Calu3 (cell line): Measurements from ENCODE around the gene RFLNA. TPM values are rescaled to one million over a fixed set of nuclear protein-coding genes. Genes with fewer than 3 reads are reported as not detected.

ENCODE experiments used
- BruUV-seq: library from RNA; stranded (reverse); fragments of 400-500 nt; replicated peaks from 2 replicates; lab custom pipeline; 2021; lab: Mats Ljungman, UMichigan
- CTCF ChIA-PET: fragments of 300-600 bp; sonication (Branson Sonifier 250); formaldehyde crosslinking; loops from one replicate; lab custom pipeline; 2022; ENCODE audit warnings: antibody characterized with exemption; lab: Charles Lee
- DNase-seq: peaks from one replicate; pipeline ENCODE4 v3.0.0; 2022
- H3K27ac Mint-ChIP-seq: one replicate; pipeline ENCODE4 v1.8.0; 2022; ENCODE audit warnings: mixed read lengths; ENCODE audit not compliant: unreplicated experiment
- H3K27me3 Mint-ChIP-seq: one replicate; pipeline ENCODE4 v1.8.0; 2022; ENCODE audit warnings: mixed read lengths; ENCODE audit not compliant: unreplicated experiment
- H3K36me3 Mint-ChIP-seq: one replicate; pipeline ENCODE4 v1.8.0; 2022; ENCODE audit warnings: mild to moderate bottlenecking, moderate library complexity, mixed read lengths; ENCODE audit not compliant: insufficient read depth, unreplicated experiment
- H3K4me1 Mint-ChIP-seq: one replicate; pipeline ENCODE4 v1.8.0; 2022; ENCODE audit warnings: mild to moderate bottlenecking, low read depth, mixed read lengths; ENCODE audit not compliant: unreplicated experiment
- H3K4me3 Mint-ChIP-seq: one replicate; pipeline ENCODE4 v1.8.0; 2022; ENCODE audit warnings: mild to moderate bottlenecking, low read depth, moderate library complexity, mixed read lengths; ENCODE audit not compliant: unreplicated experiment
- H3K9me3 Mint-ChIP-seq: one replicate; pipeline ENCODE4 v1.8.0; 2022; ENCODE audit warnings: low read depth, mixed read lengths; ENCODE audit not compliant: unreplicated experiment
- intact Hi-C: fragments of 100-400 bp; cut with micrococcal nuclease; formaldehyde crosslinking; loops from one replicate; pipeline ENCODE4 v1.10.0; 2022; ENCODE audit not compliant: unreplicated experiment
- total RNA-seq: library from RNA; stranded (reverse); gene quantifications from 2 replicates; pipeline ENCODE4 v1.2.3, GENCODE V29; 2022
- TF ChIP-seq, protein P1 (sequence below): fragments of 200-600 bp; IDR thresholded peaks from one replicate; pipeline ENCODE4 v1.8.0; 2022; ENCODE audit warnings: antibody characterized with exemption; ENCODE audit not compliant: unreplicated experiment

Gene RFLNA
- total RNA-seq, 1 experiment from 2014 or later, result not detected

DNA sequence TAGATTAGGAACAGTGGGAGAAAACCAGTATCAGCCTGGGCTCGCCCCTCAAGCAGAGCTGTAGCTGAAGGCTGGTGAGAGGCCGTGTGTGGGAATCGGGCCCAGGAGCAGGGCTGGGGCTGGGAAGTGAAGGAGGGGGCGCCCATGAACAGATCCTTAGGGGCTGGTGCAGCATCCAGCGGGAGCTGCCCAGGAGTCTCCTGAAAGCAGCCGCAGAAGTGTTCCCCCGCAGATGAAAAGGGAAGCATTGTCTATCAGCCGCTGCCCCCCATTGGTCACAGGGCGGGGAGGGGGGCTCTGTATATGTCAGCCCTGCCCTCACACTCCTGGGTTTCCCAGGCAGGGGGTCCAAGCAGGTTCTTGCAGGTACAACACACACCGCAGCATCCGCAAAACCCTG is 15.6 kb upstream of the RFLNA start:
- no peak overlapping the region for H3K27ac Mint-ChIP-seq
- intact Hi-C loops, result no loop called here
- H3K27me3 Mint-ChIP-seq, result peaks cover 98% of the 10 kb centered on the region
- TF ChIP-seq, protein P1, sequence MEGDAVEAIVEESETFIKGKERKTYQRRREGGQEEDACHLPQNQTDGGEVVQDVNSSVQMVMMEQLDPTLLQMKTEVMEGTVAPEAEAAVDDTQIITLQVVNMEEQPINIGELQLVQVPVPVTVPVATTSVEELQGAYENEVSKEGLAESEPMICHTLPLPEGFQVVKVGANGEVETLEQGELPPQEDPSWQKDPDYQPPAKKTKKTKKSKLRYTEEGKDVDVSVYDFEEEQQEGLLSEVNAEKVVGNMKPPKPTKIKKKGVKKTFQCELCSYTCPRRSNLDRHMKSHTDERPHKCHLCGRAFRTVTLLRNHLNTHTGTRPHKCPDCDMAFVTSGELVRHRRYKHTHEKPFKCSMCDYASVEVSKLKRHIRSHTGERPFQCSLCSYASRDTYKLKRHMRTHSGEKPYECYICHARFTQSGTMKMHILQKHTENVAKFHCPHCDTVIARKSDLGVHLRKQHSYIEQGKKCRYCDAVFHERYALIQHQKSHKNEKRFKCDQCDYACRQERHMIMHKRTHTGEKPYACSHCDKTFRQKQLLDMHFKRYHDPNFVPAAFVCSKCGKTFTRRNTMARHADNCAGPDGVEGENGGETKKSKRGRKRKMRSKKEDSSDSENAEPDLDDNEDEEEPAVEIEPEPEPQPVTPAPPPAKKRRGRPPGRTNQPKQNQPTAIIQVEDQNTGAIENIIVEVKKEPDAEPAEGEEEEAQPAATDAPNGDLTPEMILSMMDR, result no peak
- no peaks in the 10 kb centered on the region for H3K36me3 Mint-ChIP-seq
- no peak overlapping the region for H3K4me3 Mint-ChIP-seq
- no TSS peak for BruUV-seq
- CTCF ChIA-PET, result interaction anchor here (0.6 kb wide), 1 partner anchor 41 kb away, joined by 3 read pairs; no protein-coding TSS in a partner anchor
- no peaks in the 10 kb centered on the region for H3K4me1 Mint-ChIP-seq
- H3K9me3 Mint-ChIP-seq, result no peaks in the 10 kb centered on the region
- no peak for DNase-seq

DNA sequence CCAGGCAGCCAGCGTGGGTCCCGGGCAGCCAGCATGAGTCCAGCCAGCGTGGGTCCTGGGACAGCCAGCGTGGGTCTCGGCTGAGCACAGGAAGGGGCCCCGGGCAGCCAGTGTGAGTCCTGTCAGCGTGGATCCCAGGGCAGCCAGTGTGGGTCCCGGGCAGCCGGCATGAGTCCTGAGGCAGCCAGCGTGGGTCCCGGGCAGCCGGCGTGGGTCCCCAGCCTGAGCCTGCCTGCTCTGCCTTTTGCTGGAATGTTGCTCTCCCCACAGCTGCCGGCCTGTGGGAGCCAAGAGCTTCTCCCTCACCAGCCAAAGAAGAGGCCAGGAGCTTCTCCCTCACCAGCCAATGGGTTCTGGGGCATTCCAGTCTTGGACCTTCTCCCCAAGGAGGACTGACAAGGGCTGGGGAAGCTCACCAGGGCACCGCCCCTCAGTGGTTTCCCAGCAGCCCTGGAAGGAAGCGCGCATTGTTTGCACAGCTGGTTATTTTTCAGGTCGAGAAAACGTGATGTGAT is 15.0 kb upstream of the RFLNA start:
- intact Hi-C loops, result no loop called here
- CTCF ChIA-PET, result interaction anchor here (0.6 kb wide), 1 partner anchor 42 kb away, joined by 3 read pairs; no protein-coding TSS in a partner anchor
- DNase-seq, result no peak
- H3K4me3 Mint-ChIP-seq, result no peak overlapping the region
- H3K27ac Mint-ChIP-seq, result no peak overlapping the region
- peaks cover 100% of the 10 kb centered on the region for H3K27me3 Mint-ChIP-seq
- TF ChIP-seq, protein P1, result no peak
- BruUV-seq, result no TSS peak
- no peaks in the 10 kb centered on the region for H3K9me3 Mint-ChIP-seq
- H3K4me1 Mint-ChIP-seq, result no peaks in the 10 kb centered on the region
- no peaks in the 10 kb centered on the region for H3K36me3 Mint-ChIP-seq

DNA sequence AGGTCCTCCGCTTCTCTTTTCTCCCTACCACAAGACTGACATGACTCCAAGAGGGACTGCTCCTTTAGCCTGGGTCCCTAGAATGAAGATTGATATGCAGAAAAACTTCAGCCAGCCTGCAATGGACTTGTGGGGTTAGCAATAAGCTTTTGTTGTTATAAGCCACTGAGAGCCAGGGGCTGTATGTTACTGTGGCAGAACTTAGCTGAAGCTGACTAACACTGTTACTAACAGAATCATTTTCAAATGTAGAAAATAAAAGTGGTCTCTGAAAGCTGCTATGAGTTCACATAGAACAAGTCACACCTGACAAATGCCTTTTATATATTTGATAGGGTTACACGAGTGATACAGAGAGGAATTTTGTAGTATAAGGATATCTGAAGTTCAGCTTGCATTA is 13.6 kb upstream of the RFLNA start:
- H3K4me3 Mint-ChIP-seq, result no peak overlapping the region
- H3K27ac Mint-ChIP-seq, result no peak overlapping the region
- H3K4me1 Mint-ChIP-seq, result no peaks in the 10 kb centered on the region
- BruUV-seq, result no TSS peak
- intact Hi-C loops, result no loop called here
- TF ChIP-seq, protein P1, result no peak
- no peak for DNase-seq
- CTCF ChIA-PET, result interaction anchor here (0.6 kb wide), 1 partner anchor 253 kb away, joined by 5 read pairs; no protein-coding TSS in a partner anchor
- H3K36me3 Mint-ChIP-seq, result no peaks in the 10 kb centered on the region
- peaks cover 100% of the 10 kb centered on the region for H3K27me3 Mint-ChIP-seq
- H3K9me3 Mint-ChIP-seq, result peaks cover 3% of the 10 kb centered on the region

DNA sequence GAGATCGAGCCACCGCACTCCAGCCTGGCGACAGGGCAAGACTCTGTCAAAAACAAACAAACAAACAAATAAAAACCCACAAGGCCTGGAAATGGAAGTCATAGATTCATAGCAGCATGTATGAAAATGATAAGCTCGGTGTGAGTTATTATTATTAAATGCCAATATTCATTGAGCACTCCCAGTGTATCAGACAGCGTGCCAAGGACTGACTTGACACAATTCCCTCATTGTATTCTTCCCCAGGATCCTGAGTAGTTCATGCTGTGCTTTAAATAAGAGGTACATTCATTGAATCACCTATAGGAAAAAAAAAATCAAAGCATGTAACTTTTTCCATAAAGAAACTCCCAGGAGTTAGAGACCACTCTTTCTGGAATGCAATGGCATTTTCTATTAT is 12.6 kb upstream of the RFLNA start:
- intact Hi-C loops, result no loop called here
- TF ChIP-seq, protein P1, result no peak
- no peak overlapping the region for H3K27ac Mint-ChIP-seq
- no peak overlapping the region for H3K4me3 Mint-ChIP-seq
- BruUV-seq, result no TSS peak
- peaks cover 3% of the 10 kb centered on the region for H3K9me3 Mint-ChIP-seq
- CTCF ChIA-PET, result no interaction called here
- no peaks in the 10 kb centered on the region for H3K4me1 Mint-ChIP-seq
- H3K27me3 Mint-ChIP-seq, result peaks cover 100% of the 10 kb centered on the region
- no peaks in the 10 kb centered on the region for H3K36me3 Mint-ChIP-seq
- no peak for DNase-seq
